ENCODE results near the gene GFI1B. TPM values are rescaled to one million over a fixed set of nuclear protein-coding genes. Genes with fewer than 3 reads are reported as not detected.

The GFI1B gene
- total and polyA plus RNA-seq, 2 donors (not counting 1 experiment from before 2014, with no cell fraction given) = under 0.01 to 0.06 TPM

- Histone ChIP-seq H3K4me2 (ENCODE audit: extremely low read depth, insufficient read depth, low read length) (peak overlapping the region; percentile 82), H3K9me3 (ENCODE audit: control insufficient read depth, insufficient read depth, low read depth, low read length) (no peaks in the 10 kb centered on the region), H3K4me3 (replicated peaks in 1 of 4; ENCODE audit: control extremely low read depth in 1 of 4, insufficient read depth in 1 of 4, low read depth in 3 of 4, low read length in 4 of 4) (peak overlapping the region; percentile 83 to 100 (median 90)), H3K79me2 (ENCODE audit: control insufficient read depth, insufficient read depth, low read length) (peaks cover 50% of the 10 kb centered on the region), H3K27me3 (ENCODE audit: control insufficient read depth, insufficient read depth, low read length) (no peaks in the 10 kb centered on the region), H4K20me1 (ENCODE audit: control insufficient read depth, extremely low read depth, insufficient read depth, low read length) (no peaks in the 10 kb centered on the region), H2AFZ (ENCODE audit: low read length) (no peak overlapping the region), H3K27ac (ENCODE audit: insufficient read depth, low read length) (peak overlapping the region; percentile 91), H3K4me1 (ENCODE audit: control insufficient read depth, extremely low read depth, insufficient read depth, low read length) (peaks cover 7% of the 10 kb centered on the region), H3K9ac (ENCODE audit: insufficient read depth, low read length) (peak overlapping the region; percentile 89), H3K36me3 (ENCODE audit: control insufficient read depth, insufficient read depth, low read length) (no peaks in the 10 kb centered on the region)
- TF ChIP-seq EZH2 (IDR thresholded peaks at IDR 0.05; ENCODE audit: low read length, missing control alignments) (no peak), CTCF (conservative IDR thresholded peaks at IDR 0.05 in 1 of 2, IDR thresholded peaks at IDR 0.05 in 1 of 2; ENCODE audit: low read depth in 1 of 2, low read length in 2 of 2) (no peak)
- DNase-seq (ENCODE audit: low read depth in 2 of 2) = no peak
Measured at GRCh38 chr9:132943651-132944293, 34.7 kb upstream of the GFI1B start.

DNA sequence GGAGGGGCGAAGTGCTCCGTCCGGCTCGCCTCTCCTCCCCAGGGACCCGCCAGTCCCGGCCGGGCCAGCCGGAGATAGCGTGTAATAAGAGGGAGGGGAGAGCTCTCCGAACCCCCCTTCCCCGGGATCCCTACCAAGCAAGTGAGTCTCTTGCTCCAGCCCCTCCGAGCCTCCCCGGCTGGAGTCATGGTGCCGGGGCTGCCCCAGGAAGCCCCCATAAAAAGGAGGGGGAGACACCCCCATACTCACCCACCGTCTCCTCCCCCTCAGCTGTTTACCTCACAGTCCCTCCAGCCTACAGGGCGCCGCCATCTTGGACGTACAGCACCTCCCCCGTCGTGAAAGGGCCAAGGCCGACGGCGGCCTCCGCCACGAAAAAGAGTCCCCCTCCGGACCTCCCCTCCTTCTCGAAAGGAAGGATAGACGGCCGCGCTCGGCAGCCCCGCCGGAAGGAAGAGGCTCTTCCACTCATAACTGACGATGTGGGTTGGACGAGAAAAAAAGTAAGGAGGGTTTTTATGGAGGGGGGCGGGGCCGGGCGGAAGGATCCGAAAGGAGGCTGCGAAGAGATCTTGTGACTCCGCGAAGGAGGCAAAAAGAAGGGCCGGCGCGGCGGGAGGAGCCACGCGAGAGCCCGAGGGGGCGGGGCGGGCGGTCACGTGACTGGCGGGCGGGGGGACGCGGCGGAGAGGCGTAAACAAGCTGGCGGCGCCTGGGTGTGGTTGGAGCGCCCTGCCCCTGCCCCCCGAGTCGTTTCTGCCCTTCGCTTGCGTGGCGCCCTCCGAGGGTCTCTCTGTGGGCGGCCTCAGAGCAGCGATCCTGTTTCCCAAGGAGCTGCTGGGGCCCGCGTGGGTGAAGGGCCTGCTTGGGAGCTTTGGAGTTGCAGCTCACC, 34.0 kb upstream of the GFI1B start, which contains the start of gene TSC1:
Gene TSC1, minus strand, starts transcription at position 323 of the 892 bp plus-strand sequence. CDS start 15,744 bp downstream, outside the sequence.
- peak within 1 kb of the TSS; percentile 82 for H3K4me2 ChIP-seq (ENCODE audit: extremely low read depth, insufficient read depth, low read length)
- H3K4me1 ChIP-seq (ENCODE audit: control insufficient read depth, extremely low read depth, insufficient read depth, low read length) = peaks cover 7% of the 10 kb centered on the region
- peak within 1 kb of the TSS; percentile 40 for H2AFZ ChIP-seq (ENCODE audit: low read length)
- peak within 1 kb of the TSS; percentile 91 for H3K27ac ChIP-seq (ENCODE audit: insufficient read depth, low read length)
- H4K20me1 ChIP-seq (ENCODE audit: control insufficient read depth, extremely low read depth, insufficient read depth, low read length) = no peaks in the 10 kb centered on the region
- peak within 1 kb of the TSS; percentile 83 to 100 (median 90) for H3K4me3 ChIP-seq (replicated peaks in 1 of 4; ENCODE audit: control extremely low read depth in 1 of 4, insufficient read depth in 1 of 4, low read depth in 3 of 4, low read length in 4 of 4)
- TF ChIP-seq CTCF (conservative IDR thresholded peaks at IDR 0.05 in 1 of 2, IDR thresholded peaks at IDR 0.05 in 1 of 2; ENCODE audit: low read depth in 1 of 2, low read length in 2 of 2) (no peak), EZH2 (IDR thresholded peaks at IDR 0.05; ENCODE audit: low read length, missing control alignments) (no peak)
- H3K27me3 ChIP-seq (ENCODE audit: control insufficient read depth, insufficient read depth, low read length) = no peaks in the 10 kb centered on the region
- H3K36me3 ChIP-seq (ENCODE audit: control insufficient read depth, insufficient read depth, low read length) = no peaks in the 10 kb centered on the region
- DNase-seq (ENCODE audit: low read depth in 2 of 2) = peak; percentile 97
- H3K9me3 ChIP-seq (ENCODE audit: control insufficient read depth, insufficient read depth, low read depth, low read length) = no peaks in the 10 kb centered on the region
- H3K79me2 ChIP-seq (ENCODE audit: control insufficient read depth, insufficient read depth, low read length) = peaks cover 47% of the 10 kb centered on the region
- H3K9ac ChIP-seq (ENCODE audit: insufficient read depth, low read length) = peak within 1 kb of the TSS; percentile 89

All from fibroblast of lung (primary cell).